GM10266 (cell line): ENCODE results near the gene PAK4.

ENCODE experiments used
- DNase-seq: peaks from one replicate; pipeline ENCODE4 v3.0.0; 2012; ENCODE audit errors: extremely low spot score
- TF ChIP-seq, protein P1 (sequence below): IDR thresholded peaks from 2 replicates; pipeline ENCODE4 v1.5.1; 2012; ENCODE audit warnings: mild to moderate bottlenecking, low read depth; ENCODE audit not compliant: control insufficient read depth, insufficient read depth; ENCODE audit errors: missing control alignments

PAK4 gene

DNA sequence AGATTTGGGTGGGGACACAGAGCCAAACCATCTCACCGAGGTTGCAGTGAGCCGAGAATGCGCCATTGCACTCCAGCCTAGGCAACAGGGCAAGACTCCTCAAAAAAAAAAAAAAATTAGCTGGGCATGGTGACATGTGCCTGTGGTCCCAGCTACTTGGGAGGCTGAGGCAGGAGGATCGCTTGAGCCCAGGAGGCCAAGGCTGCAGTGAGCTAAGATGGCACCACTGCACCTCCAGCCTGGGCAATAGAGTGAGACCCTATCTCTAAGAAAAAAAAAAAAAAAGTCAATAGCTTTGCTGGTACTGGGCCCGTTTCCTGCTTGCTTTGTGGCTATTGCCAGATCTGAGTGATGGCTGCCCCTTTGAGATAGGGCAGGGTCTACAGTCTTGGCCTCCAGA lies 28.3 kb upstream of the PAK4 start:
- no peak for DNase-seq
- TF ChIP-seq, protein P1, sequence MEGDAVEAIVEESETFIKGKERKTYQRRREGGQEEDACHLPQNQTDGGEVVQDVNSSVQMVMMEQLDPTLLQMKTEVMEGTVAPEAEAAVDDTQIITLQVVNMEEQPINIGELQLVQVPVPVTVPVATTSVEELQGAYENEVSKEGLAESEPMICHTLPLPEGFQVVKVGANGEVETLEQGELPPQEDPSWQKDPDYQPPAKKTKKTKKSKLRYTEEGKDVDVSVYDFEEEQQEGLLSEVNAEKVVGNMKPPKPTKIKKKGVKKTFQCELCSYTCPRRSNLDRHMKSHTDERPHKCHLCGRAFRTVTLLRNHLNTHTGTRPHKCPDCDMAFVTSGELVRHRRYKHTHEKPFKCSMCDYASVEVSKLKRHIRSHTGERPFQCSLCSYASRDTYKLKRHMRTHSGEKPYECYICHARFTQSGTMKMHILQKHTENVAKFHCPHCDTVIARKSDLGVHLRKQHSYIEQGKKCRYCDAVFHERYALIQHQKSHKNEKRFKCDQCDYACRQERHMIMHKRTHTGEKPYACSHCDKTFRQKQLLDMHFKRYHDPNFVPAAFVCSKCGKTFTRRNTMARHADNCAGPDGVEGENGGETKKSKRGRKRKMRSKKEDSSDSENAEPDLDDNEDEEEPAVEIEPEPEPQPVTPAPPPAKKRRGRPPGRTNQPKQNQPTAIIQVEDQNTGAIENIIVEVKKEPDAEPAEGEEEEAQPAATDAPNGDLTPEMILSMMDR: no peak

DNA sequence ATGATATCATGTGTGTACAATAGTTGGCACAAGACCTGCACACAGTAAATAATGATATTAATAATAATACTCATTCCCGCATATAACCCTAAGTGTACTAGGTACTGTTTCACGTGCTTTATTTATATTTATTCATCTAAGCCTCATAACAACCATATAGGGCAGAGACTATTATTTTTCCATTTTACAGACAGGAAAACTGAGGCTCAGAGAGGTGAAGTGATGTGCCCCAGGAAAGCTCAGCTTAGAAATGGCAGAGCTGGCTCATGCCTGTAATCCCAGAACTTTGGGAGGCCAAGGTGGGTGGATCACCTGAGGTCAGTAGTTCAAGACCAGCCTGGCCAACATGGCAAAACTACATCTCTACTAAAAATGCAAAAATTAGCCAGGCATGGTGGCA lies 27.9 kb upstream of the PAK4 start:
- TF ChIP-seq, protein P1: no peak
- no peak for DNase-seq

DNA sequence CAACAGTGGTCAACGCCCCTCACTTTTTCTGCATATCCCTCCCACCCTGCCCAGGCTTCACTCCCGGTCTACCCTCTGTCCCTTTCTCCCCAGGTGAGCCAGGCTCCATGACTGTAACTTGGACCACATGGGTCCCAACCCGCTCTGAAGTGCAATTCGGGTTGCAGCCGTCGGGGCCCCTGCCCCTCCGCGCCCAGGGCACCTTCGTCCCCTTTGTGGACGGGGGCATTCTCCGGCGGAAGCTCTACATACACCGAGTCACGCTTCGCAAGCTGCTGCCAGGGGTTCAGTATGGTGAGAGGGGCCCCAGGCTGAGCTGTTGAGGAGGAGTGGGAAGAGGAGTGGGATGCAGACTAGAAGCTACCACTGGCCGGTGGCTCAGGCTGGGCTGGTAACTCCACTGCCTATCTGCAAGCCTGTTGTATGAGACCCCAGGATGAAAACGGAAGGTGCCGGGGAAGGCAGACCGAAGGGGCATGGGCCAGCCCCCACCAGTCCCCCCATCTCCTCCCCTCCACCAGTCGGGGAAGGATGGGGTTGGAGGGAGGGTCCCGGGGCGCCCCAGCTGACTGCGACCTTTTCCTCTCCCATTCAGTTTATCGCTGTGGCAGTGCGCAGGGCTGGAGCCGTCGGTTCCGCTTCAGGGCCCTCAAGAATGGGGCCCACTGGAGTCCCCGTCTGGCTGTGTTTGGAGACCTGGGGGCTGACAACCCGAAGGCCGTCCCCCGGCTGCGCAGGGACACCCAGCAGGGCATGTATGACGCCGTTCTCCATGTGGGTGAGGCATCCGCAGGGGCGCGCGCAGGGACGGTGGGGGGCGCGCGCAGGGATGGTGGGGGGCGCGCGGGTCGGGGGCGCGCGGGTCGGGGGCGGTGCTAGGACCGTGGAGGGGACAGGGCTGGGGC lies 27.0 kb upstream of the PAK4 start:
- no peak for DNase-seq
- TF ChIP-seq, protein P1: no peak

DNA sequence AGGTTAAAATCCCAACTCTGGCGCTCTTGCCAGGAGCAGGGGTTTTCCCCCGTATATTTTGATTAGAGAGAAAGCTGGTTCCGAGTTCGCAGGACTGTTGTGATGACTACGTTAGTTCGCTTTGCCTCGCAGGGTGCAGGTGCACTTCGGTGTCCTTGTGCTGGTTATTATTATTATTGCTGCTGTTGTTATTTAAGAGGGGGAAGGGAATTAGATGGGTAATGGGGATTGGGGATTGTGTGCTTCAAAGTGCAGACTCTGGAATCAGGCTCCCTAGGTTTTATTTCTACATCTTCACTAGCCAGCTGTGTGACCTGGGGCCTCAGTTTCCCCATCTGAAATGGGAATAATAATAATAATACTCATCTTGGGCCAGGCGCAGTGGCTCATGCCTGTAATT lies 26.2 kb upstream of the PAK4 start:
- TF ChIP-seq, protein P1: no peak
- no peak for DNase-seq

DNA sequence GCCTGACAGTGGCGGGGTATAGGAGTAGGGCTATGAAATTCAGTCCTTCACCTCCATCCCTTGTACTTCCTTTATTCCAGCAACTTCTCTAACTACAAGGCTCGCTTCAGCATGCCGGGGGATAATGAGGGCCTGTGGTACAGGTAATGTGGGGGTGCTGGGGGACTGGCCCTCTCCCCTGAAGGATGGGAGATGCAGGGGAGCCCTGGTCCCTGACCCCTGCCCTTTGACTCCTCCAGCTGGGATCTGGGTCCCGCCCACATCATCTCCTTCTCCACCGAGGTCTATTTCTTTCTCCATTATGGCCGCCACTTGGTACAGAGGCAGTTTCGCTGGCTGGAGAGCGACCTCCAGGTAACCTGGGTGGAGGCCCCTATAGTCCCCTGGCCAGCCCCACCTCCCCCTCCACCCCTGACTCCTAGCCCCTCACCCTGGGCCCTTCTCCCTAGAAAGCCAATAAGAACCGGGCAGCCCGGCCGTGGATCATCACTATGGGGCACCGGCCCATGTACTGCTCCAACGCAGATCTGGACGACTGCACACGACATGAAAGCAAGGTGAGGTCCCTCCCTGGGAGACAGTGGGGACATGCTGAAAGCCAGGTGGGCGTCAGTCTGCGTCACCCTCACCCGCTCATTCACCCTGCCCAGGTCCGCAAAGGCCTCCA lies 25.0 kb upstream of the PAK4 start:
- no peak for DNase-seq
- TF ChIP-seq, protein P1: no peak

DNA sequence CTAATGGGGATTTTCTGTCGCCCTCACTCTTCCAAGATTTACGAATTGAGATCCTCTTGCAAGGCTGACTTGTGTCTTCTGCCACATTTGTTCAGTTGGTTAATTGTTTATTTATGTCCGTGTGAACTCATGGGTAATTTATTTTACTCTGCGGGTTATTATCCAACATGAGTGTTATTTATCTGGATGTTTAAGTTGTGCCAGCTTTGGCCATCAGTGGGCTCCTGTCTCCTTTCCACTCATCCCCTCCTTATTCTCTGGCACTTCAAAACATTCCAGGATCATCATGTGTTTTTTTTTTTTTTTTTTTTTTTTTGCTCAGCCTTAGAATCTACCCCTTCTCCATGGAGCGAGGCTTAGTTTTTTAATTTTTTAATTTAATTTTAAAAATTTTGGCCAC lies 22.4 kb upstream of the PAK4 start:
- no peak for DNase-seq

More for the DNA sequence above, 22.4 kb upstream of the PAK4 start:
- TF ChIP-seq, protein P1: no peak
